GM23248 (cell line): ENCODE results near the gene GPHN.

Source experiments
- EZH2 ChIP-seq: fragments of 200-600 bp; sonication (generic); IDR thresholded peaks from 2 replicates; pipeline ENCODE4 v1.6.1; 2018; ENCODE audit warnings: antibody characterized with exemption, mild to moderate bottlenecking; ENCODE audit not compliant: insufficient read depth, poor library complexity, severe bottlenecking
- EZH2phosphoT487 ChIP-seq: fragments of 200-600 bp; sonication (generic); IDR thresholded peaks from 2 replicates; pipeline ENCODE4 v1.6.1; 2018; ENCODE audit warnings: antibody characterized with exemption, moderate library complexity, mild to moderate bottlenecking, low read depth; ENCODE audit not compliant: insufficient read depth

DNA sequence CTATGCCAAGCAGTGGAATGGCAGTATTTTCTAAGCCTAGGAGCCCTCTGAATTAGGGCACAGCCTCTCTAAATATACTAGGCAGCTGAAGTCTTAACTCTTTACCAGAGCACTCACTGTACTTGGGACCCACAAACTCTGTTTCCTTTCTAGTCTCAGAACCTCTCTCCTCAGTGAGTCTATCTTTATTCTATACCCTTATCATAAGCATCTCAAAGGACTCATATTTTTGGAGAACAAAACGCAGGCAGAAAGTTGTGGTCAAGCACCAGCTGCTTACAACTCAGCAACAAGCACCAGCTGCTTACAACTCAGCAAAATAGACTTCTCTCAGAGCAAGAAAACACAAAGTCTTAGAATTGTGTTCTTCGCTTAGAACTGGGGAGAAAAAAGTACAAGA, 20.8 kb upstream of the GPHN start:
- TF ChIP-seq EZH2phosphoT487 (no peak), EZH2 (no peak)
